HepG2 (cell line): ENCODE results near the gene YIPF4. TPM values are rescaled to one million over a fixed set of nuclear protein-coding genes. Genes with fewer than 3 reads are reported as not detected.

Source experiments
- AGO2 ChIP-seq: fragments of 200-400 bp; formaldehyde crosslinking; optimal IDR thresholded peaks from 2 replicates; pipeline ENCODE3; 2017; ENCODE audit warnings: mild to moderate bottlenecking, low read depth, low read length, moderate library complexity
- HIC2 ChIP-seq: sonication (generic); formaldehyde crosslinking; IDR thresholded peaks from 2 replicates; pipeline ENCODE4 v1.9.0; 2022; ENCODE audit warnings: low read depth, missing genetic modification reagents
- HNRNPH1 ChIP-seq: fragments of 200-400 bp; formaldehyde crosslinking; optimal IDR thresholded peaks from 2 replicates; pipeline ENCODE3; 2017; ENCODE audit warnings: mild to moderate bottlenecking, low read depth, low read length
- KLF13 ChIP-seq: sonication (generic); formaldehyde crosslinking; IDR thresholded peaks from 2 replicates; pipeline ENCODE4 v1.4.0; 2020; ENCODE audit warnings: mild to moderate bottlenecking, missing genetic modification reagents
- MAFK ChIP-seq, 2 experiments: IDR thresholded peaks in 1 of 2; conservative IDR thresholded peaks in 1 of 2; 2 replicates each; pipeline ENCODE4 v1.6.1; 2011; ENCODE audit warnings: improper control_type of control experiment in 2 of 2, low read length in 2 of 2
- MED1 ChIP-seq: sonication (generic); formaldehyde crosslinking; IDR thresholded peaks from 2 replicates; pipeline ENCODE4 v1.4.0; 2020; ENCODE audit warnings: missing genetic modification reagents
- MIER2 ChIP-seq: IDR thresholded peaks from 2 replicates; pipeline ENCODE4 v1.6.1; 2016; ENCODE audit warnings: missing biosample characterization, missing genetic modification reagents
- MLXIP ChIP-seq: sonication (generic); formaldehyde crosslinking; IDR thresholded peaks from 2 replicates; pipeline ENCODE4 v1.9.0; 2021; ENCODE audit warnings: missing genetic modification reagents, borderline replicate concordance
- NONO ChIP-seq, 2 experiments: fragments of 450-650 bp in 1 of 2; sonication (generic) in 1 of 2; formaldehyde crosslinking in 1 of 2; IDR thresholded peaks in 1 of 2; conservative IDR thresholded peaks in 1 of 2; 2 replicates each; pipeline versions ENCODE4 v1.6.1 to v1.8.0; 2017 to 2022; ENCODE audit warnings: mild to moderate bottlenecking in 1 of 2, missing genetic modification reagents in 1 of 2, moderate library complexity in 1 of 2
- NR2C2 ChIP-seq: sonication (generic); formaldehyde crosslinking; IDR thresholded peaks from 2 replicates; pipeline ENCODE4 v1.4.0; 2020; ENCODE audit warnings: missing genetic modification reagents, mild to moderate bottlenecking, moderate library complexity, borderline replicate concordance
- PREB ChIP-seq: sonication (generic); formaldehyde crosslinking; IDR thresholded peaks from 2 replicates; pipeline ENCODE4 v1.4.0; 2020; ENCODE audit warnings: missing genetic modification reagents
- RARA ChIP-seq: IDR thresholded peaks from 2 replicates; pipeline ENCODE4 v1.6.1; 2016; ENCODE audit warnings: missing genetic modification reagents, missing compliant biosample characterization
- RBAK ChIP-seq: sonication (generic); formaldehyde crosslinking; IDR thresholded peaks from 2 replicates; pipeline ENCODE4 v1.5.1; 2020; ENCODE audit warnings: mild to moderate bottlenecking, missing genetic modification reagents
- ZBTB43 ChIP-seq: sonication (generic); formaldehyde crosslinking; conservative IDR thresholded peaks from 2 replicates; pipeline ENCODE4 v1.4.0; 2020; ENCODE audit warnings: missing genetic modification reagents
- ZC3H4 ChIP-seq: sonication (generic); formaldehyde crosslinking; IDR thresholded peaks from 2 replicates; pipeline ENCODE4 v1.4.0; 2020; ENCODE audit warnings: missing genetic modification reagents, borderline replicate concordance
- ZFAT ChIP-seq: sonication (generic); formaldehyde crosslinking; conservative IDR thresholded peaks from 2 replicates; pipeline ENCODE4 v1.8.1; 2023; ENCODE audit warnings: missing genetic modification reagents, inconsistent platforms
- ZNF234 ChIP-seq: sonication (generic); formaldehyde crosslinking; conservative IDR thresholded peaks from 2 replicates; pipeline ENCODE4 v1.5.1; 2020; ENCODE audit warnings: mild to moderate bottlenecking, missing genetic modification reagents
- ZNF33A ChIP-seq: sonication (generic); formaldehyde crosslinking; IDR thresholded peaks from 2 replicates; pipeline ENCODE4 v1.5.1; 2020; ENCODE audit warnings: missing genetic modification reagents, mild to moderate bottlenecking, moderate library complexity, borderline replicate concordance
- ZNF350 ChIP-seq: sonication (generic); formaldehyde crosslinking; IDR thresholded peaks from 2 replicates; pipeline ENCODE4 v1.4.0; 2020; ENCODE audit warnings: mild to moderate bottlenecking, low read depth, missing genetic modification reagents, borderline replicate concordance
- ZNF614 ChIP-seq: IDR thresholded peaks from 2 replicates; pipeline ENCODE4 v1.6.1; 2018; ENCODE audit warnings: missing biosample characterization, missing genetic modification reagents, inconsistent platforms, borderline replicate concordance
- ZNF615 ChIP-seq: sonication (generic); formaldehyde crosslinking; IDR thresholded peaks from 2 replicates; pipeline ENCODE4 v1.5.0; 2020; ENCODE audit warnings: mild to moderate bottlenecking, missing genetic modification reagents, borderline replicate concordance
- ZNF749 ChIP-seq: sonication (generic); formaldehyde crosslinking; IDR thresholded peaks from 2 replicates; pipeline ENCODE4 v1.8.0; 2022; ENCODE audit warnings: mild to moderate bottlenecking, missing genetic modification reagents, moderate library complexity, borderline replicate concordance
- polyA plus RNA-seq, 8 experiments: library from polyadenylated mRNA; depleted of rRNA in 3 of 8; stranded (reverse) in 7 of 8; unstranded in 1 of 8; fragments of >200 nt; fragmentation: Illumina TruSeq in 4 of 8; extraction: Trizol in 4 of 8; gene quantifications; 2 replicates each; pipeline versions ENCODE4 v1.2.1 to v1.2.3, GENCODE V29; 2011 to 2016; ENCODE audit warnings: low read depth in 4 of 8, missing spikeins in 1 of 8, mixed read lengths in 1 of 8; ENCODE audit not compliant: insufficient read depth in 1 of 8
- total RNA-seq, 5 experiments: library from RNA; depleted of rRNA; stranded (reverse); fragments of >200 nt; fragmentation: Illumina TruSeq; extraction: Trizol; gene quantifications; 2 replicates each; pipeline ENCODE4 v1.2.3, GENCODE V29; 2016; ENCODE audit warnings: low read depth in 1 of 5

Gene YIPF4
- total and polyA plus RNA-seq, 2 of the 13 experiments (the other 11 are each of a cell fraction or from before 2014, with no cell fraction given), result 19.0 to 43.9 TPM

GRCh38 chr2:32357318-32358110, 79.8 kb downstream of the YIPF4 start (continued):
- TF ChIP-seq MLXIP, result peak; percentile 35; the same call in 1 of the 2 replicates
- no peak for TF ChIP-seq ZNF33A
- TF ChIP-seq MIER2 (CRISPR knock-in tag), result peak; percentile 9; the same call in 1 of the 2 replicates
- no peak for TF ChIP-seq HIC2
- TF ChIP-seq MAFK (conservative IDR thresholded peaks at IDR 0.05 in 1 of 2, IDR thresholded peaks at IDR 0.05 in 1 of 2; ENCODE audit: low read length in 2 of 2), result no peak
- TF ChIP-seq NONO (IDR thresholded peaks at IDR 0.05), result no peak
- TF ChIP-seq NONO (CRISPR knock-in tag; conservative IDR thresholded peaks at IDR 0.05), result no peak
- no peak for TF ChIP-seq RBAK
- peak; percentile 5; the same call in 1 of the 2 replicates for TF ChIP-seq RARA (CRISPR knock-in tag)
- 0 out of 2 replicates have a peak, but pooled peaks have one; percentile 4 for TF ChIP-seq ZNF234 (CRISPR knock-in tag)
- no peak for TF ChIP-seq ZBTB43 (CRISPR knock-in tag)
- TF ChIP-seq ZFAT (CRISPR knock-in tag), result peak; percentile 57; the same call in 1 of the 2 replicates
- TF ChIP-seq ZNF614 (CRISPR knock-in tag), result no peak
- TF ChIP-seq AGO2, result peak; percentile 87
- no peak for TF ChIP-seq ZNF615 (CRISPR knock-in tag)
- no peak for TF ChIP-seq KLF13
- no peak for TF ChIP-seq ZNF350 (CRISPR knock-in tag)
- TF ChIP-seq ZNF749 (CRISPR knock-in tag), result no peak
- TF ChIP-seq ZC3H4 (CRISPR knock-in tag), result no peak
- TF ChIP-seq HNRNPH1, result peak; percentile 58
- no peak for TF ChIP-seq MED1 (CRISPR knock-in tag)
- no peak for TF ChIP-seq PREB (CRISPR knock-in tag)
- peak; percentile 95 for TF ChIP-seq NR2C2 (CRISPR knock-in tag)
